H9 (cell line): ENCODE data around the gene OR1K1. TPM values are rescaled to one million over a fixed set of nuclear protein-coding genes. Genes with fewer than 3 reads are reported as not detected.

ENCODE experiments used
- DNase-seq: peaks from one replicate; pipeline ENCODE4 v3.0.0-alpha.2; 2017
- H2AFZ ChIP-seq: one replicate; pipeline ENCODE4 v1.6.1; 2013; ENCODE audit warnings: mild to moderate bottlenecking, low read length, control low read depth, moderate library complexity
- H2AK5ac ChIP-seq: 2 replicates; pipeline ENCODE4 v1.6.1; 2013; ENCODE audit warnings: low read length, control low read depth, mixed read lengths; ENCODE audit not compliant: insufficient read length
- H2BK120ac ChIP-seq: one replicate; pipeline ENCODE4 v1.6.1; 2013; ENCODE audit warnings: low read depth, mild to moderate bottlenecking, low read length, control low read depth, inconsistent platforms; ENCODE audit not compliant: poor library complexity, severe bottlenecking
- H2BK12ac ChIP-seq: 2 replicates; pipeline ENCODE4 v1.6.1; 2013; ENCODE audit warnings: low read length, control low read depth, mixed read lengths, low read depth; ENCODE audit not compliant: insufficient read length
- H2BK15ac ChIP-seq: 2 replicates; pipeline ENCODE4 v1.6.1; 2013; ENCODE audit warnings: low read depth, low read length, control low read depth
- H2BK20ac ChIP-seq: one replicate; pipeline ENCODE4 v1.6.1; 2013; ENCODE audit warnings: low read depth, mild to moderate bottlenecking, low read length, control low read depth, inconsistent platforms; ENCODE audit not compliant: poor library complexity, severe bottlenecking
- H2BK5ac ChIP-seq: 2 replicates; pipeline ENCODE4 v1.6.1; 2013; ENCODE audit warnings: low read length, control low read depth, mixed read lengths; ENCODE audit not compliant: insufficient read length
- H3K14ac ChIP-seq: 2 replicates; pipeline ENCODE4 v1.6.1; 2013; ENCODE audit warnings: low read length, control low read depth; ENCODE audit not compliant: insufficient read depth
- H3K18ac ChIP-seq: 2 replicates; pipeline ENCODE4 v1.6.1; 2013; ENCODE audit warnings: low read depth, mild to moderate bottlenecking, mixed read lengths, low read length, control low read depth; ENCODE audit not compliant: insufficient read length
- H3K23ac ChIP-seq: 2 replicates; pipeline ENCODE4 v1.6.1; 2013; ENCODE audit warnings: low read length, control low read depth, mixed read lengths, low read depth; ENCODE audit not compliant: insufficient read length
- H3K23me2 ChIP-seq: 2 replicates; pipeline ENCODE4 v1.6.1; 2013; ENCODE audit warnings: low read depth, mild to moderate bottlenecking, mixed read lengths, low read length, control low read depth; ENCODE audit not compliant: insufficient read length, poor library complexity, severe bottlenecking
- H3K27ac ChIP-seq: 2 replicates; pipeline ENCODE4 v1.5.1; 2013; ENCODE audit warnings: low read length, control low read depth, mixed read lengths, low read depth; ENCODE audit not compliant: insufficient read length
- H3K27me3 ChIP-seq: 2 replicates; pipeline ENCODE4 v1.6.1; 2013; ENCODE audit warnings: low read length, control low read depth, inconsistent platforms; ENCODE audit not compliant: insufficient read depth
- H3K4ac ChIP-seq: 2 replicates; pipeline ENCODE4 v1.6.1; 2013; ENCODE audit warnings: low read depth, mild to moderate bottlenecking, control low read depth, inconsistent platforms, low read length, moderate library complexity
- H3K4me1 ChIP-seq: 2 replicates; pipeline ENCODE4 v1.6.1; 2013; ENCODE audit warnings: low read length, control low read depth, inconsistent platforms; ENCODE audit not compliant: insufficient read depth
- H3K4me2 ChIP-seq: 2 replicates; pipeline ENCODE4 v1.6.1; 2013; ENCODE audit warnings: low read length, control low read depth, mixed read lengths; ENCODE audit not compliant: insufficient read length, insufficient read depth
- H3K56ac ChIP-seq: 2 replicates; pipeline ENCODE4 v1.6.1; 2013; ENCODE audit warnings: low read depth, mild to moderate bottlenecking, mixed read lengths, low read length, control low read depth; ENCODE audit not compliant: insufficient read length
- H3K79me1 ChIP-seq: 2 replicates; pipeline ENCODE4 v1.6.1; 2013; ENCODE audit warnings: low read depth, mild to moderate bottlenecking, moderate library complexity, low read length, control low read depth, inconsistent platforms; ENCODE audit not compliant: insufficient read depth, poor library complexity, severe bottlenecking
- H3K79me2 ChIP-seq: 2 replicates; pipeline ENCODE4 v1.6.1; 2013; ENCODE audit warnings: low read length, control low read depth, inconsistent platforms; ENCODE audit not compliant: insufficient read depth
- H3K9ac ChIP-seq: 2 replicates; pipeline ENCODE4 v1.6.1; 2013; ENCODE audit warnings: low read length, control low read depth, mixed read lengths; ENCODE audit not compliant: insufficient read length; ENCODE audit errors: extremely low read depth
- H3K9me3 ChIP-seq: one replicate; pipeline ENCODE4 v1.6.1; 2013; ENCODE audit warnings: low read depth, low read length, inconsistent platforms; ENCODE audit not compliant: control insufficient read depth
- H3T11ph ChIP-seq: one replicate; pipeline ENCODE4 v1.6.1; 2013; ENCODE audit warnings: mild to moderate bottlenecking, low read length, control low read depth, inconsistent platforms
- H4K20me1 ChIP-seq: one replicate; pipeline ENCODE4 v1.6.1; 2013; ENCODE audit not compliant: control insufficient read depth, insufficient read length, insufficient read depth
- H4K5ac ChIP-seq: 2 replicates; pipeline ENCODE4 v1.6.1; 2013; ENCODE audit warnings: low read depth, mild to moderate bottlenecking, mixed read lengths, low read length, control low read depth; ENCODE audit not compliant: insufficient read length
- H4K8ac ChIP-seq: replicated peaks from 2 replicates; pipeline ENCODE4 v1.6.1; 2013; ENCODE audit warnings: low read length, control low read depth, mixed read lengths, low read depth; ENCODE audit not compliant: insufficient read length
- H4K91ac ChIP-seq: 2 replicates; pipeline ENCODE4 v1.6.1; 2013; ENCODE audit warnings: low read depth, mild to moderate bottlenecking, moderate library complexity, mixed read lengths, low read length, control low read depth; ENCODE audit not compliant: insufficient read length
- H3K27ac Mint-ChIP-seq, 3 experiments: 2 replicates in 2 of 3; 3 replicates in 1 of 3; pipeline ENCODE4 v1.8.0; 2020 to 2021; ENCODE audit warnings: mixed read lengths in 3 of 3, mild to moderate bottlenecking in 1 of 3, moderate library complexity in 1 of 3
- H3K27me3 Mint-ChIP-seq: 2 replicates; pipeline ENCODE4 v1.8.0; 2021; ENCODE audit warnings: low read depth, mild to moderate bottlenecking, moderate library complexity, mixed read lengths
- H3K36me3 Mint-ChIP-seq, 3 experiments: 2 replicates in 2 of 3; 3 replicates in 1 of 3; pipeline ENCODE4 v1.8.0; 2020 to 2021; ENCODE audit warnings: low read depth in 3 of 3, mixed read lengths in 3 of 3; ENCODE audit not compliant: insufficient read depth in 1 of 3
- H3K4me1 Mint-ChIP-seq, 2 experiments: 2 replicates each; pipeline ENCODE4 v1.8.0; 2020; ENCODE audit warnings: mixed read lengths in 2 of 2
- H3K4me3 Mint-ChIP-seq, 2 experiments: 2 replicates in 1 of 2; 3 replicates in 1 of 2; pipeline ENCODE4 v1.8.0; 2020 to 2021; ENCODE audit warnings: mild to moderate bottlenecking in 2 of 2, mixed read lengths in 2 of 2, moderate library complexity in 1 of 2
- H3K9me3 Mint-ChIP-seq, 2 experiments: 2 replicates in 1 of 2; 3 replicates in 1 of 2; pipeline ENCODE4 v1.8.0; 2020; ENCODE audit warnings: mild to moderate bottlenecking in 2 of 2, mixed read lengths in 2 of 2, moderate library complexity in 1 of 2
- CTCF ChIP-seq: fragments of 200-600 bp; sonication (generic); conservative IDR thresholded peaks from 3 replicates; pipeline ENCODE4 v1.8.0; 2021; ENCODE audit warnings: antibody characterized with exemption, mild to moderate bottlenecking
- WGBS: extraction: QIAGEN DNeasy Blood & Tissue Kit; methylation state at CpG from one replicate; pipeline ENCODE4 v1.1.7; 2013; ENCODE audit warnings: missing lambda C conversion rate, low lambda C conversion rate, mixed read lengths; ENCODE audit not compliant: insufficient read length; ENCODE audit errors: extremely low coverage; 5-methylcytosine and 5-hydroxymethylcytosine counted together
- total RNA-seq: library from RNA; stranded (reverse); gene quantifications from 2 replicates; pipeline ENCODE4 v1.2.1, GENCODE V29; 2021

The OR1K1 gene
- total RNA-seq, 1 experiment from 2014 or later = not detected

GRCh38 chr9:122812736-122813135 lies 12.8 kb downstream of the OR1K1 start:
- H4K91ac ChIP-seq = no peak overlapping the region
- H3T11ph ChIP-seq = no peak overlapping the region
- H3K9ac ChIP-seq = no peak overlapping the region
- no peaks in the 10 kb centered on the region for H3K79me1 ChIP-seq
- no peaks in the 10 kb centered on the region; a peak in 1 of 5 replicates for H3K9me3 Mint-ChIP-seq
- H4K20me1 ChIP-seq = no peaks in the 10 kb centered on the region
- H2AFZ ChIP-seq = no peak overlapping the region
- H3K4me1 ChIP-seq = no peaks in the 10 kb centered on the region; the same call in 1 of the 2 replicates
- no peak overlapping the region for H2BK15ac ChIP-seq
- H3K9me3 ChIP-seq = no peaks in the 10 kb centered on the region
- no peak overlapping the region for H2AK5ac ChIP-seq
- WGBS = no CpG with 5 or more reads among the region's 4 CpGs
- H3K27ac ChIP-seq = no peak overlapping the region
- no peak for DNase-seq
- no peak overlapping the region for H3K27ac Mint-ChIP-seq
- H3K18ac ChIP-seq = no peak overlapping the region
- no peak overlapping the region for H3K14ac ChIP-seq
- no peak overlapping the region for H3K4me3 Mint-ChIP-seq
- H3K56ac ChIP-seq = no peak overlapping the region
- H4K8ac ChIP-seq = no peak overlapping the region
- H2BK120ac ChIP-seq = no peak overlapping the region
- H3K27me3 Mint-ChIP-seq = no peaks in the 10 kb centered on the region
- no peak overlapping the region for H3K4ac ChIP-seq
- no peaks in the 10 kb centered on the region for H3K27me3 ChIP-seq
- no peaks in the 10 kb centered on the region for H3K79me2 ChIP-seq
- no peak overlapping the region for H2BK5ac ChIP-seq
- H2BK12ac ChIP-seq = no peak overlapping the region
- H3K4me1 Mint-ChIP-seq = no peaks in the 10 kb centered on the region; a peak in 2 of 4 replicates
- H3K23me2 ChIP-seq = no peaks in the 10 kb centered on the region
- peaks cover 0 to 6% (median 3%) of the 10 kb centered on the region in 3 experiments for H3K36me3 Mint-ChIP-seq
- no peak overlapping the region for H3K23ac ChIP-seq
- no peak for TF ChIP-seq CTCF
- H4K5ac ChIP-seq = no peak overlapping the region
- no peak overlapping the region for H2BK20ac ChIP-seq
- no peak overlapping the region for H3K4me2 ChIP-seq
